ENCODE data around the gene STARD6. TPM values are rescaled to one million over a fixed set of nuclear protein-coding genes. Genes with fewer than 3 reads are reported as not detected.

The STARD6 gene
- total and polyA plus RNA-seq, 10 of the 15 experiments (the other 5 are each of a cell fraction or from before 2014, with no cell fraction given), result 0.10 to 0.84 (median 0.34) TPM; not detected in 3

- TF ChIP-seq ZBED1 (IDR thresholded peaks at IDR 0.05; ENCODE audit: borderline replicate concordance) (peak; percentile 95), ZBTB33 (IDR thresholded peaks at IDR 0.05) (no peak), NKRF (conservative IDR thresholded peaks at IDR 0.05) (no peak), SP1 (IDR thresholded peaks at IDR 0.05; ENCODE audit: low read depth, low read length) (peak; percentile 69), WRNIP1 (IDR thresholded peaks at IDR 0.05; ENCODE audit: borderline replicate concordance, low read depth, low read length) (no peak), MTA3 (IDR thresholded peaks at IDR 0.05; ENCODE audit: borderline replicate concordance, low read length) (peak; percentile 94), CEBPB (IDR thresholded peaks at IDR 0.05; ENCODE audit: borderline replicate concordance in 1 of 2, low read depth in 2 of 2, low read length in 2 of 2) (peak in 1 of 2 experiments; percentile 88; a peak in 1 of 4 replicates), GABPA (IDR thresholded peaks at IDR 0.05; ENCODE audit: low read depth) (peak; percentile 68), RUNX3 (IDR thresholded peaks at IDR 0.05; ENCODE audit: low read length) (peak; percentile 95), TCF12 (IDR thresholded peaks at IDR 0.05; ENCODE audit: low read depth, low read length) (peak; percentile 100), NFIC (IDR thresholded peaks at IDR 0.05; ENCODE audit: low read depth, low read length) (peak; percentile 99), PAX5 (IDR thresholded peaks at IDR 0.05; ENCODE audit: borderline replicate concordance, low read depth, low read length) (peak; percentile 99), ZNF217 (IDR thresholded peaks at IDR 0.05) (peak; percentile 98), ESRRA (IDR thresholded peaks at IDR 0.05; ENCODE audit: low read length) (peak; percentile 64; the same call in 1 of the 2 replicates), HDAC6 (IDR thresholded peaks at IDR 0.05; ENCODE audit: unreplicated experiment) (no peak), NFYA (IDR thresholded peaks at IDR 0.05; ENCODE audit: borderline replicate concordance, low read depth, low read length) (no peak), YBX1 (IDR thresholded peaks at IDR 0.05) (no peak), MEF2B (IDR thresholded peaks at IDR 0.05; ENCODE audit: partially characterized antibody, poor library complexity, severe bottlenecking) (peak; percentile 83), JUNB (IDR thresholded peaks at IDR 0.05) (peak; percentile 100), GATAD2B (conservative IDR thresholded peaks at IDR 0.05; ENCODE audit: low read depth) (peak; percentile 82; the same call in 1 of the 2 replicates), PBX3 (IDR thresholded peaks at IDR 0.05; ENCODE audit: insufficient replicate concordance, low read depth, low read length) (peak; percentile 75)
- TF ChIP-seq, protein P1, sequence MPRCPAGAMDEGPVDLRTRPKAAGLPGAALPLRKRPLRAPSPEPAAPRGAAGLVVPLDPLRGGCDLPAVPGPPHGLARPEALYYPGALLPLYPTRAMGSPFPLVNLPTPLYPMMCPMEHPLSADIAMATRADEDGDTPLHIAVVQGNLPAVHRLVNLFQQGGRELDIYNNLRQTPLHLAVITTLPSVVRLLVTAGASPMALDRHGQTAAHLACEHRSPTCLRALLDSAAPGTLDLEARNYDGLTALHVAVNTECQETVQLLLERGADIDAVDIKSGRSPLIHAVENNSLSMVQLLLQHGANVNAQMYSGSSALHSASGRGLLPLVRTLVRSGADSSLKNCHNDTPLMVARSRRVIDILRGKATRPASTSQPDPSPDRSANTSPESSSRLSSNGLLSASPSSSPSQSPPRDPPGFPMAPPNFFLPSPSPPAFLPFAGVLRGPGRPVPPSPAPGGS (IDR thresholded peaks at IDR 0.05; ENCODE audit: borderline replicate concordance, insufficient read depth, low read depth, low read length, poor library complexity, severe bottlenecking), result peak; percentile 95
These were observed 72.5 kb downstream of the STARD6 start (continued) for GRCh38 chr18:54284981-54285785.

All from GM12878 (cell line).